ENCODE data around the gene MAPK8.

DNA sequence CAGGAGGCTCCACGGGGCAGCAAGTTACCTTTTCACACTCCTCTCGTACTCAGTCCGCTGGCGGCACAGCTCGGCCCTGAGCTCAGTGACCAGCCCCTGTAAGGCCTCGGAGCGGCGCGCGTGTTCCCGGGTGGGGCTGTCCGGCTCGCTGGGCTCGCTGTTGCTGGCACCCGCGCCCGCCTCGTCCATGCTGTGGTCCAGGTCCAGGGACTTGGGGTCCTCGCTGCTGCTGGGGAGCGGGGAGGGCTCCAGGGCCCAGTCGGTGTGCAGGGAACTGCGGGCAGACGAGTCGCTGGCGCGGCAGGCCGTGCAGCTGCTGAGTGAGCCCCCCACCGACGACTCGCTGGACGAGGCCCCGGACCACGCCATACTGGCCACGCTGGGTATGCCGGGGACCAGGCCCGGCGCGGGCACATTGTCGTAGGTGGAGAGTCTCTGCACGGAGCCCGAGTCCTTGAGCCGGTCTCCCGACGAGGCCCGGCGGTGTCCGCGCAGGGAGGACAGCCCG, 143.8 kb downstream of the MAPK8 start:
- no peak for TF ChIP-seq ZNF274 (IDR thresholded peaks at IDR 0.05; ENCODE audit: low read depth, low read length)
- no peak for TF ChIP-seq SUZ12 (IDR thresholded peaks at IDR 0.05; ENCODE audit: extremely low read depth, insufficient read depth, insufficient read length)
- no peak for TF ChIP-seq YY1 (IDR thresholded peaks at IDR 0.05; ENCODE audit: insufficient read depth, insufficient read length)
